Nephron progenitor cell (in vitro differentiated cells): ENCODE results near the gene CTBS.

Source experiments
- DNase-seq: peaks from one replicate; pipeline ENCODE4 v3.0.0; 2021
- H3K27ac Mint-ChIP-seq: 2 replicates; pipeline ENCODE4 v1.8.0; 2021; ENCODE audit warnings: mild to moderate bottlenecking, moderate library complexity, mixed read lengths
- H3K27me3 Mint-ChIP-seq: 2 replicates; pipeline ENCODE4 v1.8.0; 2021; ENCODE audit warnings: mild to moderate bottlenecking, low read depth, mixed read lengths; ENCODE audit not compliant: poor library complexity
- H3K36me3 Mint-ChIP-seq: 2 replicates; pipeline ENCODE4 v1.8.0; 2021; ENCODE audit warnings: low read depth, mixed read lengths
- H3K4me1 Mint-ChIP-seq: 2 replicates; pipeline ENCODE4 v1.8.0; 2021; ENCODE audit warnings: mixed read lengths
- H3K4me3 Mint-ChIP-seq: 2 replicates; pipeline ENCODE4 v1.8.0; 2021; ENCODE audit warnings: mild to moderate bottlenecking, moderate library complexity, mixed read lengths
- H3K9me3 Mint-ChIP-seq: 2 replicates; pipeline ENCODE4 v1.8.0; 2021; ENCODE audit warnings: mild to moderate bottlenecking, moderate library complexity, mixed read lengths
- TF ChIP-seq, protein P1 (sequence below): fragments of 200-600 bp; sonication (generic); IDR thresholded peaks from 2 replicates; pipeline ENCODE4 v1.5.0; 2021; ENCODE audit warnings: antibody characterized with exemption

The CTBS gene, protein sequence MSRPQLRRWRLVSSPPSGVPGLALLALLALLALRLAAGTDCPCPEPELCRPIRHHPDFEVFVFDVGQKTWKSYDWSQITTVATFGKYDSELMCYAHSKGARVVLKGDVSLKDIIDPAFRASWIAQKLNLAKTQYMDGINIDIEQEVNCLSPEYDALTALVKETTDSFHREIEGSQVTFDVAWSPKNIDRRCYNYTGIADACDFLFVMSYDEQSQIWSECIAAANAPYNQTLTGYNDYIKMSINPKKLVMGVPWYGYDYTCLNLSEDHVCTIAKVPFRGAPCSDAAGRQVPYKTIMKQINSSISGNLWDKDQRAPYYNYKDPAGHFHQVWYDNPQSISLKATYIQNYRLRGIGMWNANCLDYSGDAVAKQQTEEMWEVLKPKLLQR

DNA sequence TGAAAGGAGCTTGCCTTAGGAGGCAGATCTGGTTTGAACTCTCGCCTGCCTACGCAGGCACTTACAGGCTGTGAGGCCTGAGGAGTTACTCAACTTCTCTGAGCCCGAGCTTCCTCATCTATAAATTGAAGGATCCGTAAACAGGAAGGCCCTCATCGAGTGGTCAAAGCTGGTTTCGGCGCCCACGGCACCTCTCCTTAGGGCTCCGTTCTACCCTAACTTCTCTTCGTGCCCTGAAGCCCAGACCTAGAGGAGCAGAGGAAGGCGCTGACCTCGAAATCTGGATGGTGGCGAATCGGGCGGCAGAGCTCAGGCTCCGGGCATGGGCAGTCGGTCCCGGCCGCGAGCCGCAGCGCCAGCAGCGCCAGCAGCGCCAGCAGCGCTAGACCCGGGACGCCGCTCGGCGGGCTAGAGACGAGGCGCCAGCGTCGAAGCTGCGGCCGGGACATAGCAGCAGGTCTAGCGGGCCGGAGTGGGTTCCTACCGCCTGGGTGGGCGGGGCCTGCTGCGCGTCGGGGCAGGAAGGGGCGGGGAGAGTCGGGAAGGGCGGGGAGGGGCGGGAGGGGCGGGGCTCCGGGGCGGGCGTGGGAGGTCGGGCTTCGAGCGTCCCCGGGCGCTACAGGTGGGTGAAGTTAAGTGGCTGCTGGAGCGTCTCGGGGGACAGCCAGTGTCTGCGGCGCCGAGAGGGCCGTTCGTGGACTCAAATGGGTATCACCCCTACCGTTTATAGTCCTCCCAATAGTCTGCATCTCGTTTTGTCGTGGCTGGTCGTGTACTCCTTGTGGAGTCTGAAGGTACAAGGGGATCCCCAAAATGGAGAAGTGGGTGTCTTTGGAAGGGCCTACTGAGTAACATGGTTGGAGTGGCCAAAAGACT lies at the start of gene CTBS:
TSS of gene CTBS (minus strand) at position 474 of the 876 bp plus-strand sequence. CDS start at position 449, 25 bp downstream.
- peaks cover 18% of the 10 kb centered on the region for H3K36me3 Mint-ChIP-seq
- peaks cover 3% of the 10 kb centered on the region for H3K9me3 Mint-ChIP-seq
- peak within 1 kb of the TSS; percentile 93 for H3K4me3 Mint-ChIP-seq
- TF ChIP-seq, protein P1, sequence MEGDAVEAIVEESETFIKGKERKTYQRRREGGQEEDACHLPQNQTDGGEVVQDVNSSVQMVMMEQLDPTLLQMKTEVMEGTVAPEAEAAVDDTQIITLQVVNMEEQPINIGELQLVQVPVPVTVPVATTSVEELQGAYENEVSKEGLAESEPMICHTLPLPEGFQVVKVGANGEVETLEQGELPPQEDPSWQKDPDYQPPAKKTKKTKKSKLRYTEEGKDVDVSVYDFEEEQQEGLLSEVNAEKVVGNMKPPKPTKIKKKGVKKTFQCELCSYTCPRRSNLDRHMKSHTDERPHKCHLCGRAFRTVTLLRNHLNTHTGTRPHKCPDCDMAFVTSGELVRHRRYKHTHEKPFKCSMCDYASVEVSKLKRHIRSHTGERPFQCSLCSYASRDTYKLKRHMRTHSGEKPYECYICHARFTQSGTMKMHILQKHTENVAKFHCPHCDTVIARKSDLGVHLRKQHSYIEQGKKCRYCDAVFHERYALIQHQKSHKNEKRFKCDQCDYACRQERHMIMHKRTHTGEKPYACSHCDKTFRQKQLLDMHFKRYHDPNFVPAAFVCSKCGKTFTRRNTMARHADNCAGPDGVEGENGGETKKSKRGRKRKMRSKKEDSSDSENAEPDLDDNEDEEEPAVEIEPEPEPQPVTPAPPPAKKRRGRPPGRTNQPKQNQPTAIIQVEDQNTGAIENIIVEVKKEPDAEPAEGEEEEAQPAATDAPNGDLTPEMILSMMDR = no peak
- peaks cover 38% of the 10 kb centered on the region for H3K4me1 Mint-ChIP-seq
- H3K27ac Mint-ChIP-seq = peak within 1 kb of the TSS; percentile 92
- DNase-seq = peak; percentile 91
- peaks cover 4% of the 10 kb centered on the region for H3K27me3 Mint-ChIP-seq

DNA sequence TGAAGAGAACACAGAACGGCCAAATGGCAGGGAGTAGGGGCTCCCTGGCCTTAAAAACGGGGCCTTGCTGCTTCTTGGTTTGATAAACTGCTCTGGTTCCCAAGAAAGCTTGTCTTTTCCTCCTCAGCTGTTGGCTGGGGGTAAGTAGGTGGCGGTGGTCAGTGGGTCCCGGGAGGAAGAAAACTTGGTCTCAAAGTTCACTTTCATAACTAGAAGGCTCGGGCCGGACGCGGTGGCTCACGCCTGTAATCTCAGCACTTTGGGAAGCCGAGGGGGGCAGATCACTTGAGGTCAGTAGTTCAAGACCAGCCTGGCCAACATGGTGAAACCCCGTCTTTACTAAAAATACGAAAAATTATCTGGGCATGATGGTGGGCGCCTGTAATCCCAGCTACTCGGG lies 47.3 kb upstream of the CTBS start:
- H3K9me3 Mint-ChIP-seq = no peaks in the 10 kb centered on the region
- peaks cover 28% of the 10 kb centered on the region for H3K4me1 Mint-ChIP-seq
- no peak for DNase-seq
- TF ChIP-seq, protein P1 = no peak
- no peak overlapping the region for H3K27ac Mint-ChIP-seq
- H3K4me3 Mint-ChIP-seq = no peak overlapping the region
- no peaks in the 10 kb centered on the region for H3K36me3 Mint-ChIP-seq
- peaks cover 10% of the 10 kb centered on the region for H3K27me3 Mint-ChIP-seq

DNA sequence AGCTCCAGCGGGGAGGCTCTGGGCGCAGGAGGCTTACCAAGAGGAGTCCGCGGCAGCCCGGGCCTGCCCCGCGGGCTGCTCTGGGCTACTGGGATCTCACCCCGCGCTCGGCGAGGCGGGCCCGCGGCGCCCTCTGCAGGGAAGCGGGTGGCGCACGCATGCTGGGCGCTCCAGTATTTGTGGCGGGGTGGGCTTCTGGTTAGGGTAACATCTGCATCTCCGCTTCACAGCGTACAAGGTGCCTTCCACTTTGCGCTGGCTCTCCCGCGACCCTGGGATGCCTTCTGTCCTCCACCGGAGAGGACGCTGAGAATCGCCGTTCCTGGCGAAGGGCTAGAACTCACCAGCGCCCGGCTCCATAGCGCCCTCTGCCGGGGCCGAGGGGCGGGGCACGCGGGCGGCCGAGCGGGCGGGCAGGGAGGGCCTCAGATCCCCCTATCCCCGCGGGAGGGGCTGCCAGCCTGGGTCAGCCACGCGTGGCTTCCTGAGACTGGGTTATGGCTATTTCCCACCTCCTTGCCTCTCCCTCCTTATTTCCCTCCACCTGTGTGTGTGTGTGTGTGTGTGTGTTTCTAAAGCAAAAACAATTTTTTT lies 46.6 kb upstream of the CTBS start:
- Mint-ChIP-seq H3K4me1 (peaks cover 29% of the 10 kb centered on the region), H3K27me3 (peaks cover 10% of the 10 kb centered on the region), H3K4me3 (peak overlapping the region; percentile 86), H3K9me3 (peaks cover 5% of the 10 kb centered on the region), H3K36me3 (no peaks in the 10 kb centered on the region), H3K27ac (no peak overlapping the region)
- DNase-seq = peak; percentile 89
- TF ChIP-seq, protein P1 = peak; percentile 98

DNA sequence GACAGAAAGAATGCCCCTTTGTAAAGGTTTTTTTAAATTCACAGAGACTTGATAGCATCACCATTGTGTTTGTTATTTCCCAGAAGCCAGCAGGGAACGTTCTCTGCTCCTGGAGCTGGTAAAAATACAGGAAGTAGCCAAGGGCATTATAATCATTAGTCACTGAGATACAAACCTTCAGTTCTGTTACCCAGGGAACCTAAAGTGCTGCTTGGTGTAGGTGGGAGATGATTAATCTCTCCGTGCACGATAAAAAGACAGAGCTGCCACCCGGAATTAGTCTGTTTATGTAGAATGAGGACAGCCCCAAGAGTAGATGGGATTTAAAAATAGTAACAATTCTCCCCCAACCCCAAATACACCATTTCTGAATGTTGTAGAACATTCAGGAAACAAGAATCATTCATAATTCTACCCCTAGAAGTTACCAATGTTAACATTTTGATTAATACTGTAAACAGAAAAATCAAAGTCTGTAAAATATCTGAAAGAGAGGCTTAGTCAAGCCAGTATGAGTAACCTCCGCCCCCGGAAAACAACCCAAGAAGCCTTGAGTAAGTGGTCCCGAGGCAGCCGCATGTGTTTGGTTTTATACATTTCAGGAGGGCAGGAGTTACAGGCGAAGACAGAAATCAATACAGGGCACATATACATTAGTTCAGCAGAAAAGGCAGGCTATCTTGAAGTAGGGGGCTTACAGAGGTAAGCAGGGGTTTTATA lies 45.3 kb upstream of the CTBS start:
- TF ChIP-seq, protein P1 = no peak
- Mint-ChIP-seq H3K27me3 (peaks cover 13% of the 10 kb centered on the region), H3K4me1 (peaks cover 29% of the 10 kb centered on the region), H3K4me3 (peak overlapping the region; percentile 73), H3K27ac (no peak overlapping the region), H3K9me3 (peaks cover 15% of the 10 kb centered on the region), H3K36me3 (peaks cover 6% of the 10 kb centered on the region)
- DNase-seq = no peak

DNA sequence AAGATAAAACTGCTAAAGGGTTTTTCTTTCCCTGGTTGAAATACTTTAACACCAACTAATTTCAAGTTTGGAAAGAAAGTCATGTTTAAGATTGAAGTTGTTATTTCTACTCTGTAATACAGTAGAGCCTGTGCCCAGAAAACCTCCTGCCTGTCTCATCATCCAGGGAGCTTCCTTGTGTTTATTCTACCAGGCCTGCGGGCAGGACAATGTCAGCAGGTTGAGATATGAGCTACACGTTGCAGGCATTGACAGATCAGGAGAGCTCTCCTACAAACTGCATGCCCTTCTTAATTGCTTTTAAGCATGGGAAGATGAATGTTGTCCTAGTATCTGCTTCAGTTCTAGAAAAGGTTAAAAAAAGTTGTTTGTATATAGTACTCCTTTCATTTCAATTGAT lies 43.1 kb upstream of the CTBS start:
- Mint-ChIP-seq H3K9me3 (peaks cover 37% of the 10 kb centered on the region), H3K27me3 (peaks cover 11% of the 10 kb centered on the region), H3K4me1 (peaks cover 29% of the 10 kb centered on the region), H3K4me3 (no peak overlapping the region), H3K27ac (no peak overlapping the region), H3K36me3 (peaks cover 26% of the 10 kb centered on the region)
- no peak for DNase-seq
- TF ChIP-seq, protein P1 = no peak
